ENCODE measurements around the gene GLIS1. TPM values are rescaled to one million over a fixed set of nuclear protein-coding genes. Genes with fewer than 3 reads are reported as not detected.

The GLIS1 gene
- total and polyA plus RNA-seq, 10 of the 15 experiments (the other 5 are each of a cell fraction or from before 2014, with no cell fraction given): not detected

DNA sequence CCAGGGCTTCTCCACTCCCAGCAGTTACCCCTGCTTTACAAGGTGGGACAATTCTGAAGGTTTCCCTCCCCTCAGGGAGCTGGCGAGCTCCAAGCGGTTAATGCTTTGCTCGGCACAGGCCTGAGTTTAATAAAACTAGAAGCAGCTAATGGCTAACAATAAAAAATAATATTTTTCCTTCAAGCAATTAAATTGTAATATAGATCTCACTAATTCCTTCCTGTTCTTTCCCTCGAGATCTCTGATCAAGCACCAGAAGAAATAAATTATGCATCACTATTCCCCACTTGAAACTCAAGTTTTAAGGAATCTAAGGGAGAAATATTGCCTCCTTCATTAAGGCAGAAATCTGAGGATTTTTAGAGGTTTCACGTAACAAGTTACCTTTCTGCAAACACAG, 42.9 kb downstream of the GLIS1 start:
- FAIRE-seq: no peak
- no peak overlapping the region for H3K4me2 ChIP-seq (ENCODE audit: control insufficient read depth, insufficient read depth)
- H3K4me1 ChIP-seq (ENCODE audit: control insufficient read depth, insufficient read depth, low read length): no peaks in the 10 kb centered on the region
- WGBS (ENCODE audit: insufficient coverage, insufficient replicate concordance, low lambda C conversion rate, missing lambda C conversion rate): 19% methylated on average over 5 of the region's 5 CpGs
- no peaks in the 10 kb centered on the region for H4K20me1 ChIP-seq (ENCODE audit: control insufficient read depth, insufficient read depth)
- no TSS peak for BruUV-seq (replicated peaks)
- no peak overlapping the region for H3K9ac ChIP-seq (ENCODE audit: control insufficient read depth, insufficient read depth, low read length)
- DNase-seq (ENCODE audit: low read depth, low spot score): no peak
- ChIA-PET SMC1A (ENCODE audit: uncharacterized antibody, unreplicated experiment) (interaction anchor here (0.9 kb wide), 1 partner anchor 60 kb away, joined by 3 read pairs; no protein-coding TSS in a partner anchor), RAD21 (ENCODE audit: unreplicated experiment) (no interaction called here), CTCF (interaction anchor here (1.2 kb wide), 1 partner anchor 11 kb away, joined by 3 read pairs; no protein-coding TSS in a partner anchor), POLR2A (no interaction called here)
- intact Hi-C loops (cut with micrococcal nuclease; ENCODE audit: unreplicated experiment): no loop called here
- H2AFZ ChIP-seq (ENCODE audit: control insufficient read depth, low read depth, low read length): no peak overlapping the region
- H3K36me3 ChIP-seq (ENCODE audit: control insufficient read depth in 2 of 2, insufficient read depth in 2 of 2, low read length in 1 of 2): no peaks in the 10 kb centered on the region
- no peaks in the 10 kb centered on the region; a peak in 3 of 4 replicates for H3K27me3 ChIP-seq (replicated peaks in 1 of 2; ENCODE audit: control insufficient read depth in 2 of 2, insufficient read depth in 2 of 2, low read length in 1 of 2)
- in situ Hi-C loops (cut with MboI): no loop called here
- H3K79me2 ChIP-seq (ENCODE audit: control insufficient read depth, insufficient read depth, low read length): no peaks in the 10 kb centered on the region
- H3K9me3 ChIP-seq (replicated peaks; ENCODE audit: control insufficient read depth, insufficient read depth, low read length): no peaks in the 10 kb centered on the region
- H3K27ac ChIP-seq (ENCODE audit: control insufficient read depth, insufficient read depth): no peak overlapping the region
- ATAC-seq: no peak
- H3K4me3 ChIP-seq: no peak overlapping the region
- TF ChIP-seq, protein P1, sequence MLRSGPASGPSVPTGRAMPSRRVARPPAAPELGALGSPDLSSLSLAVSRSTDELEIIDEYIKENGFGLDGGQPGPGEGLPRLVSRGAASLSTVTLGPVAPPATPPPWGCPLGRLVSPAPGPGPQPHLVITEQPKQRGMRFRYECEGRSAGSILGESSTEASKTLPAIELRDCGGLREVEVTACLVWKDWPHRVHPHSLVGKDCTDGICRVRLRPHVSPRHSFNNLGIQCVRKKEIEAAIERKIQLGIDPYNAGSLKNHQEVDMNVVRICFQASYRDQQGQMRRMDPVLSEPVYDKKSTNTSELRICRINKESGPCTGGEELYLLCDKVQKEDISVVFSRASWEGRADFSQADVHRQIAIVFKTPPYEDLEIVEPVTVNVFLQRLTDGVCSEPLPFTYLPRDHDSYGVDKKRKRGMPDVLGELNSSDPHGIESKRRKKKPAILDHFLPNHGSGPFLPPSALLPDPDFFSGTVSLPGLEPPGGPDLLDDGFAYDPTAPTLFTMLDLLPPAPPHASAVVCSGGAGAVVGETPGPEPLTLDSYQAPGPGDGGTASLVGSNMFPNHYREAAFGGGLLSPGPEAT (IDR thresholded peaks at IDR 0.05; ENCODE audit: low read depth): no peak
- TF ChIP-seq, protein P2, sequence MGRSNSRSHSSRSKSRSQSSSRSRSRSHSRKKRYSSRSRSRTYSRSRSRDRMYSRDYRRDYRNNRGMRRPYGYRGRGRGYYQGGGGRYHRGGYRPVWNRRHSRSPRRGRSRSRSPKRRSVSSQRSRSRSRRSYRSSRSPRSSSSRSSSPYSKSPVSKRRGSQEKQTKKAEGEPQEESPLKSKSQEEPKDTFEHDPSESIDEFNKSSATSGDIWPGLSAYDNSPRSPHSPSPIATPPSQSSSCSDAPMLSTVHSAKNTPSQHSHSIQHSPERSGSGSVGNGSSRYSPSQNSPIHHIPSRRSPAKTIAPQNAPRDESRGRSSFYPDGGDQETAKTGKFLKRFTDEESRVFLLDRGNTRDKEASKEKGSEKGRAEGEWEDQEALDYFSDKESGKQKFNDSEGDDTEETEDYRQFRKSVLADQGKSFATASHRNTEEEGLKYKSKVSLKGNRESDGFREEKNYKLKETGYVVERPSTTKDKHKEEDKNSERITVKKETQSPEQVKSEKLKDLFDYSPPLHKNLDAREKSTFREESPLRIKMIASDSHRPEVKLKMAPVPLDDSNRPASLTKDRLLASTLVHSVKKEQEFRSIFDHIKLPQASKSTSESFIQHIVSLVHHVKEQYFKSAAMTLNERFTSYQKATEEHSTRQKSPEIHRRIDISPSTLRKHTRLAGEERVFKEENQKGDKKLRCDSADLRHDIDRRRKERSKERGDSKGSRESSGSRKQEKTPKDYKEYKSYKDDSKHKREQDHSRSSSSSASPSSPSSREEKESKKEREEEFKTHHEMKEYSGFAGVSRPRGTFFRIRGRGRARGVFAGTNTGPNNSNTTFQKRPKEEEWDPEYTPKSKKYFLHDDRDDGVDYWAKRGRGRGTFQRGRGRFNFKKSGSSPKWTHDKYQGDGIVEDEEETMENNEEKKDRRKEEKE (IDR thresholded peaks at IDR 0.05): no peak
- TF ChIP-seq MEF2B (IDR thresholded peaks at IDR 0.05; ENCODE audit: partially characterized antibody, poor library complexity, severe bottlenecking): no peak
- no peak for TF ChIP-seq CEBPB (IDR thresholded peaks at IDR 0.05; ENCODE audit: borderline replicate concordance in 1 of 2, low read depth in 2 of 2, low read length in 2 of 2)
- no peak for TF ChIP-seq CREB1 (IDR thresholded peaks at IDR 0.05; ENCODE audit: low read depth)
- TF ChIP-seq ZNF24 (IDR thresholded peaks at IDR 0.05): no peak
- no peak for TF ChIP-seq WRNIP1 (IDR thresholded peaks at IDR 0.05; ENCODE audit: borderline replicate concordance, low read depth, low read length)
- TF ChIP-seq FOXM1 (IDR thresholded peaks at IDR 0.05; ENCODE audit: low read depth, low read length): no peak
- no peak for TF ChIP-seq TARDBP (IDR thresholded peaks at IDR 0.05; ENCODE audit: borderline replicate concordance)
- no peak for TF ChIP-seq IRF4 (IDR thresholded peaks at IDR 0.05; ENCODE audit: low read depth, low read length)
- TF ChIP-seq, protein P3, sequence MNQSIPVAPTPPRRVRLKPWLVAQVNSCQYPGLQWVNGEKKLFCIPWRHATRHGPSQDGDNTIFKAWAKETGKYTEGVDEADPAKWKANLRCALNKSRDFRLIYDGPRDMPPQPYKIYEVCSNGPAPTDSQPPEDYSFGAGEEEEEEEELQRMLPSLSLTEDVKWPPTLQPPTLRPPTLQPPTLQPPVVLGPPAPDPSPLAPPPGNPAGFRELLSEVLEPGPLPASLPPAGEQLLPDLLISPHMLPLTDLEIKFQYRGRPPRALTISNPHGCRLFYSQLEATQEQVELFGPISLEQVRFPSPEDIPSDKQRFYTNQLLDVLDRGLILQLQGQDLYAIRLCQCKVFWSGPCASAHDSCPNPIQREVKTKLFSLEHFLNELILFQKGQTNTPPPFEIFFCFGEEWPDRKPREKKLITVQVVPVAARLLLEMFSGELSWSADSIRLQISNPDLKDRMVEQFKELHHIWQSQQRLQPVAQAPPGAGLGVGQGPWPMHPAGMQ (IDR thresholded peaks at IDR 0.05; ENCODE audit: borderline replicate concordance): no peak
- no peak for TF ChIP-seq RFX5 (IDR thresholded peaks at IDR 0.05; ENCODE audit: low read depth, low read length)
- no peak for TF ChIP-seq KAT2A (conservative IDR thresholded peaks at IDR 0.05; ENCODE audit: control insufficient read depth, low read depth, low read length)
- no peak for TF ChIP-seq HDGF (IDR thresholded peaks at IDR 0.05)
- TF ChIP-seq, protein P4, sequence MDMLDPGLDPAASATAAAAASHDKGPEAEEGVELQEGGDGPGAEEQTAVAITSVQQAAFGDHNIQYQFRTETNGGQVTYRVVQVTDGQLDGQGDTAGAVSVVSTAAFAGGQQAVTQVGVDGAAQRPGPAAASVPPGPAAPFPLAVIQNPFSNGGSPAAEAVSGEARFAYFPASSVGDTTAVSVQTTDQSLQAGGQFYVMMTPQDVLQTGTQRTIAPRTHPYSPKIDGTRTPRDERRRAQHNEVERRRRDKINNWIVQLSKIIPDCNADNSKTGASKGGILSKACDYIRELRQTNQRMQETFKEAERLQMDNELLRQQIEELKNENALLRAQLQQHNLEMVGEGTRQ (IDR thresholded peaks at IDR 0.05; ENCODE audit: borderline replicate concordance, low read depth, low read length): no peak

Measured in GM12878 (cell line).